HepG2 (cell line): Measurements from ENCODE around the gene ABCG5. TPM values are rescaled to one million over a fixed set of nuclear protein-coding genes. Genes with fewer than 3 reads are reported as not detected.

ENCODE experiments used
- FOSL2 ChIP-seq: sonication (generic); formaldehyde crosslinking; IDR thresholded peaks from 2 replicates; pipeline ENCODE4 v1.4.0; 2020; ENCODE audit warnings: missing genetic modification reagents
- FOXK1 ChIP-seq: sonication (generic); formaldehyde crosslinking; IDR thresholded peaks from 2 replicates; pipeline ENCODE4 v1.4.0; 2020; ENCODE audit warnings: low read depth, missing genetic modification reagents, borderline replicate concordance
- HNRNPK ChIP-seq: fragments of 200-400 bp; formaldehyde crosslinking; IDR thresholded peaks from 2 replicates; pipeline ENCODE4 v1.6.1; 2018; ENCODE audit warnings: low read length, low read depth, moderate library complexity, mild to moderate bottlenecking; ENCODE audit not compliant: poor library complexity, severe bottlenecking
- KDM2A ChIP-seq: sonication (generic); formaldehyde crosslinking; IDR thresholded peaks from 2 replicates; pipeline ENCODE4 v1.4.0; 2020; ENCODE audit warnings: low read depth, missing genetic modification reagents, borderline replicate concordance
- KDM3A ChIP-seq: IDR thresholded peaks from 2 replicates; pipeline ENCODE4 v1.6.1; 2018; ENCODE audit warnings: low read depth, missing compliant biosample characterization
- MAF1 ChIP-seq: sonication (generic); formaldehyde crosslinking; IDR thresholded peaks from 2 replicates; pipeline ENCODE4 v1.5.0; 2020; ENCODE audit warnings: missing genetic modification reagents, borderline replicate concordance
- MYC ChIP-seq: sonication (generic); formaldehyde crosslinking; IDR thresholded peaks from 2 replicates; pipeline ENCODE4 v1.9.0; 2021; ENCODE audit warnings: missing genetic modification reagents, borderline replicate concordance
- REPIN1 ChIP-seq: sonication (generic); formaldehyde crosslinking; IDR thresholded peaks from 2 replicates; pipeline ENCODE4 v1.8.0; 2022; ENCODE audit warnings: missing genetic modification reagents, low read depth, mild to moderate bottlenecking, borderline replicate concordance
- SRF ChIP-seq: IDR thresholded peaks from 2 replicates; pipeline ENCODE4 v1.6.1; 2011; ENCODE audit warnings: mild to moderate bottlenecking, low read depth, low read length, moderate library complexity
- TGIF2 ChIP-seq: IDR thresholded peaks from 2 replicates; pipeline ENCODE4 v1.6.1; 2016; ENCODE audit warnings: control low read depth, missing compliant biosample characterization
- THAP11 ChIP-seq: IDR thresholded peaks from 2 replicates; pipeline ENCODE4 v1.6.1; 2016; ENCODE audit warnings: missing biosample characterization, missing genetic modification reagents
- ZBTB7B ChIP-seq: sonication (generic); formaldehyde crosslinking; IDR thresholded peaks from 2 replicates; pipeline ENCODE4 v1.4.0; 2020; ENCODE audit warnings: missing genetic modification reagents
- ZNF256 ChIP-seq: sonication (generic); formaldehyde crosslinking; conservative IDR thresholded peaks from 2 replicates; pipeline ENCODE4 v1.4.0; 2020; ENCODE audit warnings: missing genetic modification reagents
- ZNF44 ChIP-seq: sonication (generic); formaldehyde crosslinking; IDR thresholded peaks from 2 replicates; pipeline ENCODE4 v1.5.1; 2020; ENCODE audit warnings: mild to moderate bottlenecking, missing genetic modification reagents
- polyA plus RNA-seq, 8 experiments: library from polyadenylated mRNA; depleted of rRNA in 3 of 8; stranded (reverse) in 7 of 8; unstranded in 1 of 8; fragments of >200 nt; fragmentation: Illumina TruSeq in 4 of 8; extraction: Trizol in 4 of 8; gene quantifications; 2 replicates each; pipeline versions ENCODE4 v1.2.1 to v1.2.3, GENCODE V29; 2011 to 2016; ENCODE audit warnings: low read depth in 4 of 8, missing spikeins in 1 of 8, mixed read lengths in 1 of 8; ENCODE audit not compliant: insufficient read depth in 1 of 8
- total RNA-seq, 5 experiments: library from RNA; depleted of rRNA; stranded (reverse); fragments of >200 nt; fragmentation: Illumina TruSeq; extraction: Trizol; gene quantifications; 2 replicates each; pipeline ENCODE4 v1.2.3, GENCODE V29; 2016; ENCODE audit warnings: low read depth in 1 of 5
- TF ChIP-seq, protein P1 (sequence below): sonication (generic); formaldehyde crosslinking; IDR thresholded peaks from 2 replicates; pipeline ENCODE4; 2020; ENCODE audit warnings: missing genetic modification reagents, mild to moderate bottlenecking, borderline replicate concordance
- TF ChIP-seq, protein P2 (sequence below): sonication (generic); formaldehyde crosslinking; IDR thresholded peaks from 2 replicates; pipeline ENCODE4 v1.5.0; 2020; ENCODE audit warnings: mild to moderate bottlenecking, missing genetic modification reagents
- TF ChIP-seq, protein P3 (sequence below): IDR thresholded peaks from 2 replicates; pipeline ENCODE4 v1.6.1; 2012; ENCODE audit warnings: low read depth, low read length, improper control_type of control experiment
- TF ChIP-seq, protein P4 (sequence below): sonication (generic); formaldehyde crosslinking; IDR thresholded peaks from 2 replicates; pipeline ENCODE4 v1.8.0; 2022; ENCODE audit warnings: missing genetic modification reagents, mild to moderate bottlenecking, borderline replicate concordance
- TF ChIP-seq, protein P5 (sequence below): sonication (generic); formaldehyde crosslinking; IDR thresholded peaks from 2 replicates; pipeline ENCODE4 v1.4.0; 2020; ENCODE audit warnings: missing genetic modification reagents

Gene ABCG5
- total and polyA plus RNA-seq, 2 of the 13 experiments (the other 11 are each of a cell fraction or from before 2014, with no cell fraction given), result 15.1 to 39.0 TPM

DNA sequence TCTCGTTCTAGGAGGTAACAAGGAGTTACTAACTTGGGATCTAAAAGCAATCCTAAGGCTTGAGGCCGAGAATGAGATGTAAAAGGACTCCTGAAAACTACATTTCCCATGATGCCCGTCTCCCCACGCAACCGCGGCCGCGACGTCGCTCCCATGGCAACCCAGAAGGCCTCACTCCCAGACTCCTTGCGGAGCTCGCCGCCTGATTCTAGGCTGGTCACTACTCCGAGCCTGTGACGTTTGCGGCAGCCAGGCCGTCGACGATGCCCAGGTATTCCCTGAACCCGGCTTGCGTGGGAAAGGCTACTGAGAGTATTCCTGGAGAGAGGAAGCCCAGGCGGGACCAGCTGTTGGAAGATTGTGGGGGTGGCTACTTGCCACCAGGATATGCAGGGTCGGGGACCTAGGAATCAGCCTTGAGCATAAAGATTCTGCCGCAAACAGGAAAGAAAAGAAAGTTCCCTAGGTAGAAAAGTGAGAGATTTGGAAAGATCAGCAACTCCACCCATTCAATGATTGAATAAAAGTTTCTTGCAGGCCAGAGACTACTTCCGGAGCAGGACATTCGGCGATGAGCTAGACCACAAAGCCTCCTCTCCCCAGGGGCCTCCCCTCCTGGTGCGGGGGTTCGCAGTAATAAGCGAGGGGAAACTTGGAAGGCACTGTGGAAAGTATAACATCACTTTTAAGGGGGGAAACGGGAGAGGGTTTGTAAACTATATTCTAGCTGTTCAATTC, 64.6 kb downstream of the ABCG5 start, which contains the start of gene DYNC2LI1 (continued):
- TF ChIP-seq KDM3A (CRISPR knock-in tag) (peak; percentile 59; the same call in 1 of the 2 replicates), ZBTB7B (CRISPR knock-in tag) (no peak), ZNF44 (CRISPR knock-in tag) (peak; percentile 27; the same call in 1 of the 2 replicates), TGIF2 (peak; percentile 77; the same call in 1 of the 2 replicates), MYC (CRISPR knock-in tag) (peak; percentile 55; the same call in 1 of the 2 replicates), FOXK1 (CRISPR knock-in tag) (peak; percentile 80; the same call in 1 of the 2 replicates), THAP11 (peak; percentile 100), KDM2A (CRISPR knock-in tag) (peak; percentile 92), REPIN1 (CRISPR knock-in tag) (peak; percentile 89), ZNF256 (no peak), SRF (0 out of 2 replicates have a peak, but pooled peaks have one; percentile 29), FOSL2 (CRISPR knock-in tag) (peak; percentile 42), HNRNPK (no peak), MAF1 (CRISPR knock-in tag) (no peak)
- TF ChIP-seq, protein P1, sequence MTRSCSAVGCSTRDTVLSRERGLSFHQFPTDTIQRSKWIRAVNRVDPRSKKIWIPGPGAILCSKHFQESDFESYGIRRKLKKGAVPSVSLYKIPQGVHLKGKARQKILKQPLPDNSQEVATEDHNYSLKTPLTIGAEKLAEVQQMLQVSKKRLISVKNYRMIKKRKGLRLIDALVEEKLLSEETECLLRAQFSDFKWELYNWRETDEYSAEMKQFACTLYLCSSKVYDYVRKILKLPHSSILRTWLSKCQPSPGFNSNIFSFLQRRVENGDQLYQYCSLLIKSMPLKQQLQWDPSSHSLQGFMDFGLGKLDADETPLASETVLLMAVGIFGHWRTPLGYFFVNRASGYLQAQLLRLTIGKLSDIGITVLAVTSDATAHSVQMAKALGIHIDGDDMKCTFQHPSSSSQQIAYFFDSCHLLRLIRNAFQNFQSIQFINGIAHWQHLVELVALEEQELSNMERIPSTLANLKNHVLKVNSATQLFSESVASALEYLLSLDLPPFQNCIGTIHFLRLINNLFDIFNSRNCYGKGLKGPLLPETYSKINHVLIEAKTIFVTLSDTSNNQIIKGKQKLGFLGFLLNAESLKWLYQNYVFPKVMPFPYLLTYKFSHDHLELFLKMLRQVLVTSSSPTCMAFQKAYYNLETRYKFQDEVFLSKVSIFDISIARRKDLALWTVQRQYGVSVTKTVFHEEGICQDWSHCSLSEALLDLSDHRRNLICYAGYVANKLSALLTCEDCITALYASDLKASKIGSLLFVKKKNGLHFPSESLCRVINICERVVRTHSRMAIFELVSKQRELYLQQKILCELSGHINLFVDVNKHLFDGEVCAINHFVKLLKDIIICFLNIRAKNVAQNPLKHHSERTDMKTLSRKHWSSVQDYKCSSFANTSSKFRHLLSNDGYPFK, result peak; percentile 71; the same call in 1 of the 2 replicates
- TF ChIP-seq, protein P2, sequence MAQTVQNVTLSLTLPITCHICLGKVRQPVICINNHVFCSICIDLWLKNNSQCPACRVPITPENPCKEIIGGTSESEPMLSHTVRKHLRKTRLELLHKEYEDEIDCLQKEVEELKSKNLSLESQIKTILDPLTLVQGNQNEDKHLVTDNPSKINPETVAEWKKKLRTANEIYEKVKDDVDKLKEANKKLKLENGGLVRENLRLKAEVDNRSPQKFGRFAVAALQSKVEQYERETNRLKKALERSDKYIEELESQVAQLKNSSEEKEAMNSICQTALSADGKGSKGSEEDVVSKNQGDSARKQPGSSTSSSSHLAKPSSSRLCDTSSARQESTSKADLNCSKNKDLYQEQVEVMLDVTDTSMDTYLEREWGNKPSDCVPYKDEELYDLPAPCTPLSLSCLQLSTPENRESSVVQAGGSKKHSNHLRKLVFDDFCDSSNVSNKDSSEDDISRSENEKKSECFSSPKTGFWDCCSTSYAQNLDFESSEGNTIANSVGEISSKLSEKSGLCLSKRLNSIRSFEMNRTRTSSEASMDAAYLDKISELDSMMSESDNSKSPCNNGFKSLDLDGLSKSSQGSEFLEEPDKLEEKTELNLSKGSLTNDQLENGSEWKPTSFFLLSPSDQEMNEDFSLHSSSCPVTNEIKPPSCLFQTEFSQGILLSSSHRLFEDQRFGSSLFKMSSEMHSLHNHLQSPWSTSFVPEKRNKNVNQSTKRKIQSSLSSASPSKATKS (CRISPR knock-in tag), result 0 out of 2 replicates have a peak, but pooled peaks have one; percentile 65
- TF ChIP-seq, protein P3, sequence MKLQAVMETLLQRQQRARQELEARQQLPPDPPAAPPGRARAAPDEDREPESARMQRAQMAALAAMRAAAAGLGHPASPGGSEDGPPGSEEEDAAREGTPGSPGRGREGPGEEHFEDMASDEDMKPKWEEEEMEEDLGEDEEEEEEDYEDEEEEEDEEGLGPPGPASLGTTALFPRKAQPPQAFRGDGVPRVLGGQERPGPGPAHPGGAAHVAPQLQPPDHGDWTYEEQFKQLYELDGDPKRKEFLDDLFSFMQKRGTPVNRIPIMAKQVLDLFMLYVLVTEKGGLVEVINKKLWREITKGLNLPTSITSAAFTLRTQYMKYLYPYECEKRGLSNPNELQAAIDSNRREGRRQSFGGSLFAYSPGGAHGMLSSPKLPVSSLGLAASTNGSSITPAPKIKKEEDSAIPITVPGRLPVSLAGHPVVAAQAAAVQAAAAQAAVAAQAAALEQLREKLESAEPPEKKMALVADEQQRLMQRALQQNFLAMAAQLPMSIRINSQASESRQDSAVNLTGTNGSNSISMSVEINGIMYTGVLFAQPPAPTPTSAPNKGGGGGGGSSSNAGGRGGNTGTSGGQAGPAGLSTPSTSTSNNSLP, result peak; percentile 58; the same call in 1 of the 2 replicates
- TF ChIP-seq, protein P4, sequence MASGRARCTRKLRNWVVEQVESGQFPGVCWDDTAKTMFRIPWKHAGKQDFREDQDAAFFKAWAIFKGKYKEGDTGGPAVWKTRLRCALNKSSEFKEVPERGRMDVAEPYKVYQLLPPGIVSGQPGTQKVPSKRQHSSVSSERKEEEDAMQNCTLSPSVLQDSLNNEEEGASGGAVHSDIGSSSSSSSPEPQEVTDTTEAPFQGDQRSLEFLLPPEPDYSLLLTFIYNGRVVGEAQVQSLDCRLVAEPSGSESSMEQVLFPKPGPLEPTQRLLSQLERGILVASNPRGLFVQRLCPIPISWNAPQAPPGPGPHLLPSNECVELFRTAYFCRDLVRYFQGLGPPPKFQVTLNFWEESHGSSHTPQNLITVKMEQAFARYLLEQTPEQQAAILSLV, result peak; percentile 84; the same call in 1 of the 2 replicates
- TF ChIP-seq, protein P5, sequence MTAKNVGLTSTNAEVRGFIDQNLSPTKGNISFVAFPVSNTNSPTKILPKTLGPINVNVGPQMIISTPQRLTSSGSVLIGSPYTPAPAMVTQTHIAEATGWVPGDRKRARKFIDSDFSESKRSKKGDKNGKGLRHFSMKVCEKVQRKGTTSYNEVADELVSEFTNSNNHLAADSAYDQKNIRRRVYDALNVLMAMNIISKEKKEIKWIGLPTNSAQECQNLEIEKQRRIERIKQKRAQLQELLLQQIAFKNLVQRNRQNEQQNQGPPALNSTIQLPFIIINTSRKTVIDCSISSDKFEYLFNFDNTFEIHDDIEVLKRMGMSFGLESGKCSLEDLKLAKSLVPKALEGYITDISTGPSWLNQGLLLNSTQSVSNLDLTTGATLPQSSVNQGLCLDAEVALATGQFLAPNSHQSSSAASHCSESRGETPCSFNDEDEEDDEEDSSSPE (CRISPR knock-in tag), result peak; percentile 27; the same call in 1 of the 2 replicates
